TTC549 (cell line): ENCODE data around the gene SEMA3G.

Source experiments
- FAIRE-seq: peaks from 2 replicates; lab custom pipeline; 2012; peaks lifted over from hg19 to GRCh38; lab: Jason Lieb, UNC

Gene SEMA3G

GRCh38 chr3:52394751-52395502 is 50.0 kb downstream of the SEMA3G start:
- FAIRE-seq = no peak

GRCh38 chr3:52393959-52394670 is 50.8 kb downstream of the SEMA3G start:
- no peak for FAIRE-seq

GRCh38 chr3:52393131-52393807 is 51.6 kb downstream of the SEMA3G start:
- no peak for FAIRE-seq

GRCh38 chr3:52392216-52392930 is 52.5 kb downstream of the SEMA3G start:
- FAIRE-seq = no peak

GRCh38 chr3:52391096-52391495 is 53.8 kb downstream of the SEMA3G start:
- no peak for FAIRE-seq

GRCh38 chr3:52388933-52389332 is 56.0 kb downstream of the SEMA3G start:
- FAIRE-seq = no peak

- no peak for FAIRE-seq
Observed at GRCh38 chr3:52388348-52388821, 56.5 kb downstream of the SEMA3G start.

GRCh38 chr3:52387481-52387880 is 57.4 kb downstream of the SEMA3G start:
- no peak for FAIRE-seq

- no peak for FAIRE-seq
Observed at GRCh38 chr3:52385157-52385556, 59.7 kb downstream of the SEMA3G start.

- no peak for FAIRE-seq
Observed at GRCh38 chr3:52384019-52384761, 60.7 kb downstream of the SEMA3G start.

- no peak for FAIRE-seq
Observed at GRCh38 chr3:52383446-52383845, 61.5 kb downstream of the SEMA3G start.
